ENCODE measurements around the gene HSPA4L.

DNA sequence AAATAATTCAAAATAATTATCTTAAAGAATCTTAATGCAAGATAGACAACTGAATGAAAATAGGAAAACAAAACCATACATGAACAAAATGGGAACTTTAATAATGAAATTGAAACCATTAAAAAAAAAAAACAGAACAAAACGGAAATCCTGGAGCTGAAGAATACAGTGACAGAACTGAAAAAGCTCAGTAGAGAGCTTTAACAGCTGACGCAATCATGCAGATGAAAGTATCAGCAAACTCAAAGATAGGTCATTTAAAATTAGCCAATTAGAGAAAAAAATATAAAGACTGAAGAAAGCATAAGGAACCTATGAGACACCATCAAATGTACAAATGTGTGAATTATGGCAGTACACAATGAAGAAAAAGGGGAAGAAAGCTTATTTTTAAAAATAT lies 33.2 kb upstream of the HSPA4L start:
- TF ChIP-seq, protein P1, sequence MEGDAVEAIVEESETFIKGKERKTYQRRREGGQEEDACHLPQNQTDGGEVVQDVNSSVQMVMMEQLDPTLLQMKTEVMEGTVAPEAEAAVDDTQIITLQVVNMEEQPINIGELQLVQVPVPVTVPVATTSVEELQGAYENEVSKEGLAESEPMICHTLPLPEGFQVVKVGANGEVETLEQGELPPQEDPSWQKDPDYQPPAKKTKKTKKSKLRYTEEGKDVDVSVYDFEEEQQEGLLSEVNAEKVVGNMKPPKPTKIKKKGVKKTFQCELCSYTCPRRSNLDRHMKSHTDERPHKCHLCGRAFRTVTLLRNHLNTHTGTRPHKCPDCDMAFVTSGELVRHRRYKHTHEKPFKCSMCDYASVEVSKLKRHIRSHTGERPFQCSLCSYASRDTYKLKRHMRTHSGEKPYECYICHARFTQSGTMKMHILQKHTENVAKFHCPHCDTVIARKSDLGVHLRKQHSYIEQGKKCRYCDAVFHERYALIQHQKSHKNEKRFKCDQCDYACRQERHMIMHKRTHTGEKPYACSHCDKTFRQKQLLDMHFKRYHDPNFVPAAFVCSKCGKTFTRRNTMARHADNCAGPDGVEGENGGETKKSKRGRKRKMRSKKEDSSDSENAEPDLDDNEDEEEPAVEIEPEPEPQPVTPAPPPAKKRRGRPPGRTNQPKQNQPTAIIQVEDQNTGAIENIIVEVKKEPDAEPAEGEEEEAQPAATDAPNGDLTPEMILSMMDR (IDR thresholded peaks at IDR 0.05; ENCODE audit: low read length) = no peak
- TF ChIP-seq EZH2 (IDR thresholded peaks at IDR 0.05; ENCODE audit: borderline replicate concordance, low read length) = no peak
